A549 (cell line): ENCODE results near the gene MRPL4. TPM values are rescaled to one million over a fixed set of nuclear protein-coding genes. Genes with fewer than 3 reads are reported as not detected.

Source experiments
- ATAC-seq, 2 experiments: fragments of 200-7000 bp in 1 of 2; fragments of >200 bp in 1 of 2; cut with Nextera tagmentation in 1 of 2; cut with Tn5 transposase in 1 of 2; 3 replicates each; pipeline versions ENCODE4 v1.8.0 to v1.9.1; 2018 to 2020; ENCODE audit warnings: mild to moderate bottlenecking in 1 of 2, moderate library complexity in 1 of 2
- CTCF ChIA-PET: fragments of 300-600 bp; sonication (Branson Sonifier 250); formaldehyde crosslinking; extraction: SDS; loops from one replicate; lab custom pipeline; 2021; ENCODE audit warnings: antibody characterized with exemption, inconsistent platforms; lab: Yijun Ruan, JAX
- POLR2A ChIA-PET: fragments of 350-600 bp; formaldehyde crosslinking; extraction: SDS; loops from one replicate; lab custom pipeline; 2021; ENCODE audit warnings: antibody characterized with exemption, inconsistent platforms; lab: Yijun Ruan, JAX
- DNase-seq, 2 experiments: peaks; one replicate each; pipeline versions ENCODE4 v3.0.0 to v3.0.0-alpha.2; 2011 to 2016; ENCODE audit warnings: low read depth in 1 of 2, low spot score in 1 of 2
- FAIRE-seq: peaks from 2 replicates; lab custom pipeline; 2011; peaks lifted over from hg19 to GRCh38; lab: Jason Lieb, UNC
- H3K27ac ChIP-seq, 2 experiments: fragments of >200 bp; sonication (Bioruptor Twin); formaldehyde crosslinking; 3 replicates each; pipeline ENCODE4 v1.5.1; 2016 to 2017
- H3K4me1 ChIP-seq: fragments of >200 bp; sonication (Bioruptor Twin); formaldehyde crosslinking; 3 replicates; pipeline ENCODE4 v1.6.1; 2016
- H3K4me2 ChIP-seq: fragments of >200 bp; sonication (Bioruptor Twin); formaldehyde crosslinking; 3 replicates; pipeline ENCODE4 v1.6.1; 2016
- H3K4me3 ChIP-seq: fragments of >200 bp; sonication (Bioruptor Twin); formaldehyde crosslinking; 3 replicates; pipeline ENCODE4 v1.5.1; 2016
- H3K9me3 ChIP-seq: fragments of >200 bp; sonication (Bioruptor Twin); formaldehyde crosslinking; 3 replicates; pipeline ENCODE4 v1.6.1; 2016
- BCL3 ChIP-seq: fragments of >200 bp; sonication (Bioruptor Twin); formaldehyde crosslinking; IDR thresholded peaks from 3 replicates; pipeline ENCODE4 v1.6.1; 2016
- BHLHE40 ChIP-seq: IDR thresholded peaks from 2 replicates; pipeline ENCODE4 v1.6.1; 2012; ENCODE audit warnings: low read depth, low read length, inconsistent platforms
- CBX8 ChIP-seq: fragments of 200-600 bp; sonication (generic); IDR thresholded peaks from 2 replicates; pipeline ENCODE4 v1.6.1; 2016
- CHD2 ChIP-seq: fragments of 150-350 bp; IDR thresholded peaks from 2 replicates; pipeline ENCODE4 v1.6.1; 2014; ENCODE audit warnings: low read length; ENCODE audit not compliant: partially characterized antibody
- ELK1 ChIP-seq: fragments of 150-350 bp; IDR thresholded peaks from 2 replicates; pipeline ENCODE4 v1.6.1; 2014; ENCODE audit warnings: low read depth, mild to moderate bottlenecking, low read length
- ESRRA ChIP-seq: fragments of 150-350 bp; IDR thresholded peaks from 2 replicates; pipeline ENCODE4 v1.6.1; 2014; ENCODE audit warnings: mild to moderate bottlenecking, low read length, borderline replicate concordance
- FOSL2 ChIP-seq, 2 experiments: fragments of 450-650 bp in 1 of 2; fragments of >200 bp in 1 of 2; sonication (Bioruptor Twin) in 1 of 2; formaldehyde crosslinking; IDR thresholded peaks; 2 replicates each; pipeline versions ENCODE4 v1.5.0 to v1.6.1; 2016 to 2020; ENCODE audit warnings: mild to moderate bottlenecking in 1 of 2, moderate library complexity in 1 of 2
- GATA3 ChIP-seq: IDR thresholded peaks from 2 replicates; pipeline ENCODE4 v1.6.1; 2012; ENCODE audit warnings: borderline replicate concordance
- HDAC2 ChIP-seq: fragments of 200-600 bp; sonication (generic); IDR thresholded peaks from 2 replicates; pipeline ENCODE4 v1.6.1; 2016
- HOXA7 ChIP-seq: fragments of 250-450 bp; sonication (Bioruptor Pico); IDR thresholded peaks from 2 replicates; pipeline ENCODE4 v1.5.0; 2020; ENCODE audit warnings: mild to moderate bottlenecking, moderate library complexity
- JUN ChIP-seq, 2 experiments: fragments of >200 bp; sonication (Bioruptor Twin); formaldehyde crosslinking; IDR thresholded peaks; 2 replicates in 1 of 2; 3 replicates in 1 of 2; pipeline ENCODE4 v1.6.1; 2016 to 2017
- KDM1A ChIP-seq: fragments of 200-600 bp; sonication (generic); IDR thresholded peaks from 2 replicates; pipeline ENCODE4 v1.6.1; 2016; ENCODE audit warnings: low read depth, mild to moderate bottlenecking
- NPAS2 ChIP-seq: fragments of 250-450 bp; sonication (Bioruptor Pico); IDR thresholded peaks from 2 replicates; pipeline ENCODE4 v1.8.0; 2022; ENCODE audit warnings: mild to moderate bottlenecking, moderate library complexity, borderline replicate concordance
- PBX3 ChIP-seq: IDR thresholded peaks from 2 replicates; pipeline ENCODE4 v1.6.1; 2012
- POLR2A ChIP-seq: IDR thresholded peaks from 2 replicates; pipeline ENCODE4 v1.6.1; 2012; ENCODE audit warnings: mild to moderate bottlenecking, low read length
- POLR2AphosphoS2 ChIP-seq: conservative IDR thresholded peaks from 2 replicates; pipeline ENCODE4 v1.6.1; 2012; ENCODE audit warnings: low read length, improper control_type of control experiment, inconsistent platforms
- RAD21 ChIP-seq, 2 experiments: fragments of >200 bp in 1 of 2; sonication (Bioruptor Twin) in 1 of 2; formaldehyde crosslinking in 1 of 2; IDR thresholded peaks in 1 of 2; conservative IDR thresholded peaks in 1 of 2; 2 replicates in 1 of 2; 3 replicates in 1 of 2; pipeline ENCODE4 v1.6.1; 2012 to 2018; ENCODE audit warnings: inconsistent platforms in 1 of 2
- RFX5 ChIP-seq: fragments of 450-650 bp; IDR thresholded peaks from 2 replicates; pipeline ENCODE4 v1.7.1; 2014; ENCODE audit warnings: antibody characterized with exemption, mild to moderate bottlenecking, moderate library complexity
- SREBF2 ChIP-seq: fragments of 450-650 bp; IDR thresholded peaks from 2 replicates; pipeline ENCODE4 v1.6.1; 2014; ENCODE audit warnings: mild to moderate bottlenecking, moderate library complexity
- WGBS: methylation state at CpG from one replicate; pipeline ENCODE4 v1.1.6; 2017; ENCODE audit errors: missing lambda C conversion rate; 5-methylcytosine and 5-hydroxymethylcytosine counted together
- polyA plus RNA-seq, 4 experiments: library from polyadenylated mRNA; depleted of rRNA in 3 of 4; stranded (reverse); fragments of >200 nt; fragmentation: RNase III in 1 of 4; extraction: RNeasy Plus Mini Kit Qiagen cat#74134 plus additional on column Dnase treatment in 1 of 4; gene quantifications; 2 replicates in 3 of 4; 3 replicates in 1 of 4; pipeline ENCODE4 v1.2.3, GENCODE V29; 2011 to 2017

MRPL4 gene
- polyA plus RNA-seq, 2 of the 4 experiments (the other 2 are of a cell fraction), result 26.4 to 52.2 TPM

- Histone ChIP-seq H3K4me1 (peaks cover 8% of the 10 kb centered on the region; the same call in 1 of the 3 replicates), H3K4me2 (no peak overlapping the region), H3K27ac (no peak overlapping the region), H3K4me3 (no peak overlapping the region), H3K9me3 (no peaks in the 10 kb centered on the region)
- WGBS, result 91% methylated on average over 23 of the region's 34 CpGs
- ATAC-seq (no peak), FAIRE-seq (no peak), DNase-seq (no peak)
- POLR2A ChIA-PET, result no interaction called here
- TF ChIP-seq GATA3 (no peak), RAD21 (conservative IDR thresholded peaks at IDR 0.05 in 1 of 2, IDR thresholded peaks at IDR 0.05 in 1 of 2) (no peak), BCL3 (no peak), POLR2AphosphoS2 (no peak), CHD2 (no peak), FOSL2 (IDR thresholded peaks at IDR 0.05) (no peak), FOSL2 (CRISPR knock-in tag; IDR thresholded peaks at IDR 0.05) (no peak), BHLHE40 (no peak), HDAC2 (no peak), ELK1 (no peak), POLR2A (no peak), KDM1A (no peak), NPAS2 (no peak), RFX5 (no peak), JUN (IDR thresholded peaks at IDR 0.05) (no peak), ESRRA (no peak), SREBF2 (no peak)
- CTCF ChIA-PET, result interaction anchor here (1.0 to 4.5 kb wide), 4 partner anchors 14 to 134 kb away, joined by 3 to 15 read pairs (median 4); partner anchors contain the start of gene ICAM1
Measured at GRCh38 chr19:10284065-10284959, 32.3 kb downstream of the MRPL4 start.

GRCh38 chr19:10284960-10285278 is 32.9 kb downstream of the MRPL4 start:
- Histone ChIP-seq H3K27ac (no peak overlapping the region), H3K4me3 (no peak overlapping the region), H3K4me1 (peaks cover 8% of the 10 kb centered on the region; the same call in 1 of the 3 replicates), H3K9me3 (no peaks in the 10 kb centered on the region), H3K4me2 (no peak overlapping the region)
- ATAC-seq, result no peak
- CTCF ChIA-PET, result interaction anchor here (1.0 to 2.5 kb wide), 4 partner anchors 15 to 106 kb away, joined by 3 to 10 read pairs (median 4); no protein-coding TSS in a partner anchor
- no peak for FAIRE-seq
- WGBS, result 100% methylated on average over 6 of the region's 13 CpGs
- DNase-seq, result no peak
- POLR2A ChIA-PET, result no interaction called here
- TF ChIP-seq BCL3, result no peak
- TF ChIP-seq CBX8, result no peak
- TF ChIP-seq HOXA7, result no peak
- TF ChIP-seq BHLHE40, result no peak
- TF ChIP-seq PBX3, result no peak
